ENCODE data around the gene TLX3.
A peak's percentile ranks its signal among the peaks of the same experiment; 100 is the strongest.
"Not testable (repeated sequence)": the region's sequence is repeated elsewhere in the genome, so short reads cannot be mapped to it uniquely, and the experiment has no call there.

TLX3 gene

GRCh38 chr5:171308453-171309275 is at the start of gene TLX3:
TSS of gene TLX3 (plus strand) at chr5:171309248. CDS start at chr5:171309366, 118 bp downstream.
- DNase-seq: no peak

GRCh38 chr5:171261361-171261760 is 47.7 kb upstream of the TLX3 start:
- no peak for DNase-seq

GRCh38 chr5:171261904-171262303 is 47.1 kb upstream of the TLX3 start:
- no peak for DNase-seq

- DNase-seq: no peak
Observed at GRCh38 chr5:171263181-171263580, 45.9 kb upstream of the TLX3 start.

GRCh38 chr5:171264843-171265242 is 44.2 kb upstream of the TLX3 start:
- DNase-seq: peak; percentile 13

GRCh38 chr5:171268700-171269620 is 40.1 kb upstream of the TLX3 start:
- DNase-seq: no peak

GRCh38 chr5:171269717-171270116 is 39.3 kb upstream of the TLX3 start:
- no peak for DNase-seq

- DNase-seq: no peak
Observed at GRCh38 chr5:171270136-171270535, 38.9 kb upstream of the TLX3 start.

GRCh38 chr5:171271798-171272197 is 37.2 kb upstream of the TLX3 start:
- DNase-seq: no peak

GRCh38 chr5:171272996-171273970 is 35.8 kb upstream of the TLX3 start:
- DNase-seq: peak; percentile 3

- DNase-seq: no peak
Observed at GRCh38 chr5:171275841-171276544, 33.1 kb upstream of the TLX3 start.

- DNase-seq: no peak
Observed at GRCh38 chr5:171283753-171284152, 25.3 kb upstream of the TLX3 start.

- no peak for DNase-seq
Observed at GRCh38 chr5:171285465-171285864, 23.6 kb upstream of the TLX3 start.

- DNase-seq: no peak
Observed at GRCh38 chr5:171288066-171288465, 21.0 kb upstream of the TLX3 start.

- no peak for DNase-seq
Observed at GRCh38 chr5:171291371-171291770, 17.7 kb upstream of the TLX3 start.

- DNase-seq: no peak
Observed at GRCh38 chr5:171295299-171295698, 13.7 kb upstream of the TLX3 start.

- DNase-seq: no peak
Observed at GRCh38 chr5:171295801-171296200, 13.2 kb upstream of the TLX3 start.

- DNase-seq: not testable (repeated sequence)
Observed at GRCh38 chr5:171297941-171298340, 11.1 kb upstream of the TLX3 start.

- DNase-seq: no peak
Observed at GRCh38 chr5:171299228-171299627, 9.8 kb upstream of the TLX3 start.

GRCh38 chr5:171299851-171300250 is 9.2 kb upstream of the TLX3 start:
- no peak for DNase-seq

GRCh38 chr5:171300358-171300757 is 8.7 kb upstream of the TLX3 start:
- no peak for DNase-seq

- no peak for DNase-seq
Observed at GRCh38 chr5:171306166-171306565, 2.9 kb upstream of the TLX3 start.
